MG63 (cell line): Measurements from ENCODE around the gene HTATSF1. TPM values are rescaled to one million over a fixed set of nuclear protein-coding genes. Genes with fewer than 3 reads are reported as not detected.

ENCODE experiments used
- DNase-seq: peaks from one replicate; pipeline ENCODE4 v3.0.0-alpha.2; 2020
- H3K27me3 ChIP-seq: fragments of 250-450 bp; sonication (Bioruptor Pico); 2 replicates; pipeline ENCODE4 v1.5.1; 2020; ENCODE audit warnings: mild to moderate bottlenecking, moderate library complexity
- H3K36me3 ChIP-seq: fragments of 250-450 bp; sonication (Bioruptor Pico); 2 replicates; pipeline ENCODE4 v1.5.1; 2020; ENCODE audit warnings: mild to moderate bottlenecking, moderate library complexity
- H3K4me3 ChIP-seq: fragments of 250-450 bp; sonication (Bioruptor Pico); 2 replicates; pipeline ENCODE4 v1.5.1; 2020; ENCODE audit warnings: mild to moderate bottlenecking, moderate library complexity
- H3K9me3 ChIP-seq: fragments of 250-450 bp; sonication (Bioruptor Pico); 2 replicates; pipeline ENCODE4 v1.5.1; 2020; ENCODE audit warnings: mild to moderate bottlenecking, moderate library complexity
- total RNA-seq: library from RNA; depleted of rRNA; stranded (reverse); fragments of >200 nt; shearing (Covaris generic); gene quantifications from 2 replicates; pipeline ENCODE4 v1.2.3, GENCODE V29; 2014; ENCODE audit warnings: low replicate concordance; rRNA removed

HTATSF1 gene
- total RNA-seq, 1 experiment from 2014 or later: 19.4 TPM

- Histone ChIP-seq H3K27me3 (no peaks in the 10 kb centered on the region), H3K4me3 (no peak overlapping the region), H3K36me3 (no peaks in the 10 kb centered on the region), H3K9me3 (no peaks in the 10 kb centered on the region)
- DNase-seq: no peak
Observed at GRCh38 chrX:136542281-136542680, 44.9 kb downstream of the HTATSF1 start.

DNA sequence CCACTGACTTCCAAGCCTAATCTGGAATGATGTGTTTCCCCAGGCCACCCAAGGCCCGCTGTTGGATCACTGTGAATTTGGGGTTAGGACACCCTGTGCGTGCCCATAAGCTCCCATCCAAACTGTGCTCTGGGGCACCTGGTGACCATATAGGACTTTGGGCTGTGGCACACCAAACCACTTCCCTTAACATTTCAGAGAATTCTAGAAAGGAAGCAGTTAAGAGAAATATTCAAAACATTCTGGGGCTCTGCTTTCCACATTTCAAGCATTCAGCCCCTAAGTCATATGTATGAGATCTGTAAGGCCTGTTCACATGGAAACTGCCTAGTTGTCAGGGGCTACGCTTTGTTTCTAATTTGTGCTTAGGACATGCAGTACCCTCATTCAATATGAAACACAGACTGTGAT is 49.0 kb downstream of the HTATSF1 start:
- DNase-seq: no peak
- Histone ChIP-seq H3K36me3 (no peaks in the 10 kb centered on the region), H3K9me3 (no peaks in the 10 kb centered on the region), H3K27me3 (no peaks in the 10 kb centered on the region), H3K4me3 (no peak overlapping the region)

GRCh38 chrX:136549226-136549625 is 51.8 kb downstream of the HTATSF1 start:
- Histone ChIP-seq H3K4me3 (no peak overlapping the region), H3K36me3 (no peaks in the 10 kb centered on the region), H3K27me3 (no peaks in the 10 kb centered on the region), H3K9me3 (no peaks in the 10 kb centered on the region)
- no peak for DNase-seq

GRCh38 chrX:136551410-136551809 is 54.0 kb downstream of the HTATSF1 start:
- H3K4me3 ChIP-seq: no peak overlapping the region
- DNase-seq: no peak
- no peaks in the 10 kb centered on the region for H3K27me3 ChIP-seq
- H3K9me3 ChIP-seq: no peaks in the 10 kb centered on the region
- no peaks in the 10 kb centered on the region for H3K36me3 ChIP-seq

- Histone ChIP-seq H3K27me3 (no peaks in the 10 kb centered on the region), H3K4me3 (no peak overlapping the region)
- DNase-seq: no peak
Observed at GRCh38 chrX:136555694-136556093, 58.3 kb downstream of the HTATSF1 start.

More at GRCh38 chrX:136555694-136556093, 58.3 kb downstream of the HTATSF1 start:
- Histone ChIP-seq H3K36me3 (no peaks in the 10 kb centered on the region), H3K9me3 (no peaks in the 10 kb centered on the region)

Other genes starting within 250 kb of the HTATSF1 start
- gene MAP7D3, start 246.2 kb upstream of the HTATSF1 start, total RNA-seq: 12.1 and 14.3 TPM in 2 replicates
- gene ADGRG4, start 196.6 kb upstream of the HTATSF1 start, total RNA-seq: not detected in 2 replicates
- not detected in 2 replicates for gene BRS3, start 9.6 kb upstream of the HTATSF1 start, total RNA-seq
- not detected in 2 replicates for gene VGLL1, start 34.6 kb downstream of the HTATSF1 start, total RNA-seq
- not detected in 2 replicates for gene CD40LG, start 150.6 kb downstream of the HTATSF1 start, total RNA-seq